Mesothelial cell of epicardium (in vitro differentiated cells): Measurements from ENCODE around the gene TSPYL4. TPM values are rescaled to one million over a fixed set of nuclear protein-coding genes. Genes with fewer than 3 reads are reported as not detected.

Experiments
- DNase-seq, 2 experiments: peaks; one replicate each; pipeline ENCODE4 v3.0.0; 2021; ENCODE audit warnings: low spot score in 2 of 2; ENCODE audit not compliant: unreplicated experiment in 2 of 2
- H3K27ac Mint-ChIP-seq: 2 replicates; pipeline ENCODE4 v1.8.0; 2021; ENCODE audit warnings: mixed read lengths
- H3K27me3 Mint-ChIP-seq: 2 replicates; pipeline ENCODE4 v1.8.0; 2021; ENCODE audit warnings: low read depth, mixed read lengths
- H3K36me3 Mint-ChIP-seq: 2 replicates; pipeline ENCODE4 v1.8.0; 2021; ENCODE audit warnings: mixed read lengths
- H3K4me1 Mint-ChIP-seq: 2 replicates; pipeline ENCODE4 v1.8.0; 2021; ENCODE audit warnings: mixed read lengths
- H3K4me3 Mint-ChIP-seq: 2 replicates; pipeline ENCODE4 v1.8.0; 2021; ENCODE audit warnings: mild to moderate bottlenecking, moderate library complexity, mixed read lengths
- H3K9me3 Mint-ChIP-seq: 2 replicates; pipeline ENCODE4 v1.8.0; 2021; ENCODE audit warnings: mixed read lengths
- total RNA-seq: library from RNA; stranded (reverse); gene quantifications from 3 replicates; pipeline ENCODE4 v1.2.1, GENCODE V29; 2021
- TF ChIP-seq, protein P1 (sequence below): fragments of 200-600 bp; sonication (generic); IDR thresholded peaks from one replicate; pipeline ENCODE4 v1.5.0; 2021; ENCODE audit warnings: antibody characterized with exemption; ENCODE audit not compliant: unreplicated experiment

TSPYL4 gene
- total RNA-seq, 1 donor from 2014 or later: 44.0 TPM

DNA sequence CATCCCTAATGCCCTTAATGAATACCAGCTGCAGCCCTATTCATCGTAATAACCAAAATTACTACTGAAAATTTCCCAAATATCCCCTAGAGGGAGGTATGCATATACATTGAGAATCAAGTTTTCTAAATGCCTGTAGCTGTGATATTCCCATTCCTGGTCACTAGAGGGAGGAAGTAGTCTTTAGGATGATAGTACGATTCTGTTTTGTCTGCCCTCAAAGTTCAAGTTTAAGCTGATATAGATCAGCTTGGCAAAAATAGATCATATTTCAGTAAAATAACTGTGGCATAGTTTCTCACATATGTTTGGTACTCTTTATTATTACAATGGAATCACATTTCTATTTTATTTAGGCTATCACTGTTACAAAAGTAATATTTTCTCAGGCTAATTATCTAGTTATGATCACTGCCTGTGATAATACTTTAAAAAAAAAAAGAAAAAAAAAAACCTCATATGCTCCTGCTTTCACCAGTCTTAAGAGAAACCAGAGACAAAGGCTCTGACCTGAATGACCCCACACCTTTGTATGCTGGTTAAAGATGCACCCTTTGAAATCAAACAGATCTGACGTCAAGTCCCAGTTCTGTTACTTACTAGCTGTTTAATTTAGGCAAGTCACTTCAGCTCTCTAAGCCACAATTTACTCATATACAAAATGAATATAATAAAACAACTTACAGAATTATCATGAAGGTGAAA lies 14.9 kb upstream of the TSPYL4 start:
- Mint-ChIP-seq H3K27me3 (no peaks in the 10 kb centered on the region), H3K9me3 (peaks cover 8% of the 10 kb centered on the region), H3K36me3 (peaks cover 21% of the 10 kb centered on the region), H3K27ac (no peak overlapping the region), H3K4me1 (peaks cover 5% of the 10 kb centered on the region), H3K4me3 (no peak overlapping the region)
- no peak for DNase-seq
- TF ChIP-seq, protein P1, sequence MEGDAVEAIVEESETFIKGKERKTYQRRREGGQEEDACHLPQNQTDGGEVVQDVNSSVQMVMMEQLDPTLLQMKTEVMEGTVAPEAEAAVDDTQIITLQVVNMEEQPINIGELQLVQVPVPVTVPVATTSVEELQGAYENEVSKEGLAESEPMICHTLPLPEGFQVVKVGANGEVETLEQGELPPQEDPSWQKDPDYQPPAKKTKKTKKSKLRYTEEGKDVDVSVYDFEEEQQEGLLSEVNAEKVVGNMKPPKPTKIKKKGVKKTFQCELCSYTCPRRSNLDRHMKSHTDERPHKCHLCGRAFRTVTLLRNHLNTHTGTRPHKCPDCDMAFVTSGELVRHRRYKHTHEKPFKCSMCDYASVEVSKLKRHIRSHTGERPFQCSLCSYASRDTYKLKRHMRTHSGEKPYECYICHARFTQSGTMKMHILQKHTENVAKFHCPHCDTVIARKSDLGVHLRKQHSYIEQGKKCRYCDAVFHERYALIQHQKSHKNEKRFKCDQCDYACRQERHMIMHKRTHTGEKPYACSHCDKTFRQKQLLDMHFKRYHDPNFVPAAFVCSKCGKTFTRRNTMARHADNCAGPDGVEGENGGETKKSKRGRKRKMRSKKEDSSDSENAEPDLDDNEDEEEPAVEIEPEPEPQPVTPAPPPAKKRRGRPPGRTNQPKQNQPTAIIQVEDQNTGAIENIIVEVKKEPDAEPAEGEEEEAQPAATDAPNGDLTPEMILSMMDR: peak; percentile 85

DNA sequence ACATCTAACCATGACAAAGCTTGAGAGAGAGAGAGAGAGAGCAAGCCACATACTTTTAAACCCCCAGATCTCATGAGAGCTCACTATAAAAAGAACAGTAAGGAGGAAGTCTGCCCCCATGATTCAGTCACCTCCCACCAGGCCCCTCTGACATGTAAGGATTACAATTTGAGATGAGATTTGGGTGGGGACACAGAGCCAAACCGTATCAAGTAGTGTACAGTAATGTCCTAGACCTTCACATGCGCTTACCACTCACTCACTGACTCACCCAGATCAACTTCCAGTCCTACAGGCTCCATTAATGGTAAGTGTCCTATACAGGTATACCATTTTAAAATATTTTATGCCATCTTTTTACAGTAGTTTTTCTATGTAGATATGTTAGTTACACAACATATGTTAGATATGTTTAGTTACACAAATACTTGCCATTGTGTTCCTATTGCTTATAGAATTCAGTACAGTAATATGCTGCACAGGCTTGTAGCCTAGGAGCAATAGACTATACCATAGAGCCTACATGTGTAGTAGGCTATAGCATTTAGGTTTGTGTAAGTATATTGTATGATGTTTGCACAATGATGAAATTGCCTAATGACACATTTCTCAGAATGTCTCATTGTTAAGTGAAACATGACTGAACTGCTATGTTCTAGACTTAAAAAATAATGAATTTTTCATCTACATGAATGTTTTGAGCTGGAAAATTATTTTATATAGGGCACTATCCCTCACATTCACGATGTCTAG lies 14.1 kb upstream of the TSPYL4 start:
- peaks cover 5% of the 10 kb centered on the region for H3K4me1 Mint-ChIP-seq
- no peak overlapping the region for H3K4me3 Mint-ChIP-seq
- TF ChIP-seq, protein P1: no peak
- H3K27ac Mint-ChIP-seq: no peak overlapping the region
- peaks cover 23% of the 10 kb centered on the region for H3K36me3 Mint-ChIP-seq
- H3K9me3 Mint-ChIP-seq: peaks cover 15% of the 10 kb centered on the region
- no peaks in the 10 kb centered on the region for H3K27me3 Mint-ChIP-seq
- DNase-seq: no peak

DNA sequence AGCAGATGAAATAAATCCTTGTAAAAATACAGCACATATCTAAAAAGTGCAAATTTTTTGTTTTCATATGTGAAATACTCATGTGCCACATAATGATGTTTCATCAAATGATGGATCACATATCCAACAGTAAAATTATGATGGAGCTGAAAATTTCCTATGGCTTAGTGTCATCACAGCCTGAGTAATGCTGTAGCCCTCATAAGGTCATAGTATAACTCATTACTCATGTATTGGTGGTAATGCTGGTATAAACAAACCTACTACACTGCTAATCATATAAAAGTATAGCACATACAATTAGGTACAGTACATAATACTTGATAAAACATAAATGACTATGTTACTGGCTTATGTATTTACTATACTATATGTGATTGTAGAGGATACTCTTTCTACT lies 12.9 kb upstream of the TSPYL4 start:
- Mint-ChIP-seq H3K27ac (no peak overlapping the region), H3K4me3 (no peak overlapping the region), H3K4me1 (peaks cover 5% of the 10 kb centered on the region), H3K27me3 (no peaks in the 10 kb centered on the region), H3K36me3 (peaks cover 35% of the 10 kb centered on the region), H3K9me3 (peaks cover 27% of the 10 kb centered on the region)
- TF ChIP-seq, protein P1: no peak
- no peak for DNase-seq

DNA sequence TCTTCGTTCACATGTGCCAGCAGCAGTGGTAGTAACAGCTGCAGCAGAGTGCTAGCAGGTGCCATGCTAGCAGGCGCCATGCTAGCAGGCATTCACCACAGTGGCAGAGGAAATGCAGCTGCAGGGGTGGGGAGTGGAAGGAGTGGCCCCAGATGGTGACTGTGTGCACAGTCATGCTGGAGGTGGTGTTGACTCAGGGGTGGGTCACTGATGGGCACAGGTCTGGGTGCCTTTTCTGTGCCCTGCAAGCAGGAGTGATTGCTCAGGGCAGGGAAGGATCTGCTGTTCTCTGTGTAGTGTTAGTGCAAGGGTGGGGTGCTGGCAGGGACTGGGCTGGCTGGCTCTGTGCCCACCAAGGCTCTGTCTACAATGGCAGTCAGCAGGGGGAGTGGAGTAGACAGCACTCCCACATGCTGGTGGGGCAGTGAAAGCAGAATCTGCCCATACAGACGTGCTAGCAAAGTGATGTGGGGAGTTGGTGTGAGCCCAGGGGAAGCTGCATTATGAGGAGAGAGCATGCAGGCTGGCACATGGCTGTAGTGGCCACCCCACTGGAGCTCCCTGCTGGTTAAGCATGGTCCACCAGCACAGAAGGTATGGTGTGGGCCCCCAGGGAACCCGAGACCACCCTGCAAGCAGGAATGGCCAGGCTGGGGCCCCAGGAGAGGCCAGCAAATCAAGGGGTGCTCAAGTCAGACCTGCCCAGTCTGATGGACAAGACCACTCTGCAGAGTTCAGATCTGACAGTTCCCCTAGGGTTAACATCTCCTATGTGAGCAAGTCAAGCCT lies 11.4 kb upstream of the TSPYL4 start:
- DNase-seq: no peak
- Mint-ChIP-seq H3K4me3 (no peak overlapping the region), H3K9me3 (peaks cover 34% of the 10 kb centered on the region), H3K27me3 (no peaks in the 10 kb centered on the region), H3K36me3 (peaks cover 47% of the 10 kb centered on the region), H3K27ac (no peak overlapping the region), H3K4me1 (peaks cover 5% of the 10 kb centered on the region)
- TF ChIP-seq, protein P1: no peak

DNA sequence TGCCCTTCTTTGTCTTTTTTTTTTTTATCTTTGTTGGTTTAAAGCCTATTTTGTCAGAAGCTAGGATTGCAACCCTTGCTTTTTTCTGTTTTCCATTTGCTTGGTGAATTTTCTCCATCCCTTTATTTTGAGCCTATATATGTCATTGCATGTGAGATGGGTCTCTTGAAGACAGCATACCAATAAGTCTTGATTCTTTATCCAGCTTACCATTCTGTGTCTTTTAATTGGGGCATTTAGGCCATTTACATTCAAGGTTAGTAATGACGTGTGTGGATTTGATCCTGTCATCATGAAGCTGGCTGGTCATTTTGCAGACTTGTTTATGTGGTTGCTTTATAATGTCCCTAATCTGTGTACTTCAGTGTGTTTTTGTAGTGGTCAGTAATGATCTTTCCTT lies 9.5 kb upstream of the TSPYL4 start:
- Mint-ChIP-seq H3K36me3 (peaks cover 62% of the 10 kb centered on the region), H3K4me1 (no peaks in the 10 kb centered on the region), H3K27me3 (no peaks in the 10 kb centered on the region), H3K4me3 (no peak overlapping the region), H3K9me3 (peaks cover 34% of the 10 kb centered on the region), H3K27ac (no peak overlapping the region)
- DNase-seq: no peak
- TF ChIP-seq, protein P1: no peak
